AG04450 (cell line): ENCODE measurements around the gene RPTOR. TPM values are rescaled to one million over a fixed set of nuclear protein-coding genes. Genes with fewer than 3 reads are reported as not detected.
A peak's percentile ranks its signal among the peaks of the same experiment; 100 is the strongest.

Experiments
- CTCF ChIA-PET: fragments of 300-600, 350-600 bp; formaldehyde crosslinking; extraction: SDS; loops from one replicate; lab custom pipeline; 2022; ENCODE audit warnings: antibody characterized with exemption, inconsistent platforms; lab: Charles Lee
- POLR2A ChIA-PET: fragments of 350-600 bp; formaldehyde crosslinking; extraction: SDS; loops from one replicate; lab custom pipeline; 2021; ENCODE audit warnings: antibody characterized with exemption, inconsistent platforms; lab: Yijun Ruan, JAX
- DNase-seq: peaks from one replicate; pipeline ENCODE4 v3.0.0-alpha.2; 2011; ENCODE audit warnings: low read depth, low spot score
- H3K27ac ChIP-seq: one replicate; pipeline ENCODE4 v1.5.1; 2012; ENCODE audit warnings: low read depth, low read length, control low read depth
- H3K27me3 ChIP-seq: one replicate; pipeline ENCODE4 v1.6.0; 2012; ENCODE audit warnings: low read length; ENCODE audit not compliant: control insufficient read depth, insufficient read depth
- H3K4me3 ChIP-seq: 2 replicates; pipeline ENCODE4 v1.5.1; 2011; ENCODE audit warnings: mild to moderate bottlenecking, low read depth, low read length, control low read depth
- H3K9me3 ChIP-seq: 2 replicates; pipeline ENCODE4 v1.5.1; 2012; ENCODE audit warnings: low read length; ENCODE audit not compliant: control insufficient read depth, insufficient read depth
- polyA minus RNA-seq: library from RNA; depleted of rRNA, polyadenylated mRNA; stranded (reverse); fragments of >200 nt; gene quantifications from 2 replicates; pipeline ENCODE4 v1.2.3, GENCODE V29; 2011; rRNA and poly(A)+ RNA removed
- polyA plus RNA-seq: library from polyadenylated mRNA; depleted of rRNA; stranded (reverse); fragments of >200 nt; gene quantifications from 2 replicates; pipeline ENCODE4 v1.2.3, GENCODE V29; 2011; rRNA removed
- TF ChIP-seq, protein P1 (sequence below): IDR thresholded peaks from 2 replicates; pipeline ENCODE4 v1.5.1; 2011; ENCODE audit warnings: low read depth, low read length, control low read depth, inconsistent platforms

Gene RPTOR, protein sequence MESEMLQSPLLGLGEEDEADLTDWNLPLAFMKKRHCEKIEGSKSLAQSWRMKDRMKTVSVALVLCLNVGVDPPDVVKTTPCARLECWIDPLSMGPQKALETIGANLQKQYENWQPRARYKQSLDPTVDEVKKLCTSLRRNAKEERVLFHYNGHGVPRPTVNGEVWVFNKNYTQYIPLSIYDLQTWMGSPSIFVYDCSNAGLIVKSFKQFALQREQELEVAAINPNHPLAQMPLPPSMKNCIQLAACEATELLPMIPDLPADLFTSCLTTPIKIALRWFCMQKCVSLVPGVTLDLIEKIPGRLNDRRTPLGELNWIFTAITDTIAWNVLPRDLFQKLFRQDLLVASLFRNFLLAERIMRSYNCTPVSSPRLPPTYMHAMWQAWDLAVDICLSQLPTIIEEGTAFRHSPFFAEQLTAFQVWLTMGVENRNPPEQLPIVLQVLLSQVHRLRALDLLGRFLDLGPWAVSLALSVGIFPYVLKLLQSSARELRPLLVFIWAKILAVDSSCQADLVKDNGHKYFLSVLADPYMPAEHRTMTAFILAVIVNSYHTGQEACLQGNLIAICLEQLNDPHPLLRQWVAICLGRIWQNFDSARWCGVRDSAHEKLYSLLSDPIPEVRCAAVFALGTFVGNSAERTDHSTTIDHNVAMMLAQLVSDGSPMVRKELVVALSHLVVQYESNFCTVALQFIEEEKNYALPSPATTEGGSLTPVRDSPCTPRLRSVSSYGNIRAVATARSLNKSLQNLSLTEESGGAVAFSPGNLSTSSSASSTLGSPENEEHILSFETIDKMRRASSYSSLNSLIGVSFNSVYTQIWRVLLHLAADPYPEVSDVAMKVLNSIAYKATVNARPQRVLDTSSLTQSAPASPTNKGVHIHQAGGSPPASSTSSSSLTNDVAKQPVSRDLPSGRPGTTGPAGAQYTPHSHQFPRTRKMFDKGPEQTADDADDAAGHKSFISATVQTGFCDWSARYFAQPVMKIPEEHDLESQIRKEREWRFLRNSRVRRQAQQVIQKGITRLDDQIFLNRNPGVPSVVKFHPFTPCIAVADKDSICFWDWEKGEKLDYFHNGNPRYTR (N-terminal part only)
- polyA plus RNA-seq: 6.2 and 8.6 TPM in 2 replicates
- polyA minus RNA-seq: 12.6 and 21.3 TPM in 2 replicates

- no peaks in the 10 kb centered on the region for H3K27me3 ChIP-seq
- peak within 1 kb of the TSS; percentile 95 for H3K4me3 ChIP-seq
- H3K9me3 ChIP-seq: no peaks in the 10 kb centered on the region
- peak within 1 kb of the TSS; percentile 57 for H3K27ac ChIP-seq
- CTCF ChIA-PET: no interaction called here
- POLR2A ChIA-PET: no interaction called here
- TF ChIP-seq, protein P1, sequence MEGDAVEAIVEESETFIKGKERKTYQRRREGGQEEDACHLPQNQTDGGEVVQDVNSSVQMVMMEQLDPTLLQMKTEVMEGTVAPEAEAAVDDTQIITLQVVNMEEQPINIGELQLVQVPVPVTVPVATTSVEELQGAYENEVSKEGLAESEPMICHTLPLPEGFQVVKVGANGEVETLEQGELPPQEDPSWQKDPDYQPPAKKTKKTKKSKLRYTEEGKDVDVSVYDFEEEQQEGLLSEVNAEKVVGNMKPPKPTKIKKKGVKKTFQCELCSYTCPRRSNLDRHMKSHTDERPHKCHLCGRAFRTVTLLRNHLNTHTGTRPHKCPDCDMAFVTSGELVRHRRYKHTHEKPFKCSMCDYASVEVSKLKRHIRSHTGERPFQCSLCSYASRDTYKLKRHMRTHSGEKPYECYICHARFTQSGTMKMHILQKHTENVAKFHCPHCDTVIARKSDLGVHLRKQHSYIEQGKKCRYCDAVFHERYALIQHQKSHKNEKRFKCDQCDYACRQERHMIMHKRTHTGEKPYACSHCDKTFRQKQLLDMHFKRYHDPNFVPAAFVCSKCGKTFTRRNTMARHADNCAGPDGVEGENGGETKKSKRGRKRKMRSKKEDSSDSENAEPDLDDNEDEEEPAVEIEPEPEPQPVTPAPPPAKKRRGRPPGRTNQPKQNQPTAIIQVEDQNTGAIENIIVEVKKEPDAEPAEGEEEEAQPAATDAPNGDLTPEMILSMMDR: no peak
- DNase-seq: peak; percentile 56
Observed at GRCh38 chr17:80544655-80545498, at the start of gene RPTOR. TSS of gene RPTOR (plus strand) at chr17:80544838. CDS start at chr17:80545630, 792 bp downstream.

DNA sequence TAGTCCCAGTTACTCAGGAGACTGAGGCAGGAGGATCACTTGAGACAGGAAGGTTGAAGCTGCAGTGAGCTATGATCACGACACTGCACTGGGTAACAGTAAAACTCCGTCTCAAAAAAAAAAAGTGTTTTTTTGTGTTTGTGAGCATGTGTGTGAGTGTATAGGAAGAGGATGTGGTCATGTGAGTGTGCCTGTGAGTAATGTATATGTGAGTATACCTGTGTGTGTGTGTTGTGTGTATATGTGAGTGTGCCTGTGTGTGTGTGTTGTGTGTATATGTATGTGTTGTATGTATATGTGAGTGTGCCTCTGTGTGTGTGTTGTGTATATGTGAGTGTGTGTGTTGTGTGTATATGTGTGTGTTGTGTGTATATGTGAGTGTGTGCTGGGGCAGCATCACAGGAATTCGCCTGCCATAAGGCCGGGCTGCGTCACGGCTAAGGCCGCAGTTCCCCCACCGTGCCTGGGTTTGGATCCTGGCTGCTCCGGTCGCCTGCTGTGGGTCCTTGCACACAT, 46.9 kb upstream of the RPTOR start:
- TF ChIP-seq, protein P1: no peak
- ChIA-PET POLR2A (interaction anchor here (1.4 kb wide), 1 partner anchor 43 kb away, joined by 5 read pairs; no protein-coding TSS in a partner anchor), CTCF (no interaction called here)
- peaks cover 11% of the 10 kb centered on the region for H3K27me3 ChIP-seq
- no peak for DNase-seq
- no peak overlapping the region for H3K4me3 ChIP-seq
- H3K27ac ChIP-seq: no peak overlapping the region
- no peaks in the 10 kb centered on the region; the same call in none of the 2 replicates for H3K9me3 ChIP-seq

DNA sequence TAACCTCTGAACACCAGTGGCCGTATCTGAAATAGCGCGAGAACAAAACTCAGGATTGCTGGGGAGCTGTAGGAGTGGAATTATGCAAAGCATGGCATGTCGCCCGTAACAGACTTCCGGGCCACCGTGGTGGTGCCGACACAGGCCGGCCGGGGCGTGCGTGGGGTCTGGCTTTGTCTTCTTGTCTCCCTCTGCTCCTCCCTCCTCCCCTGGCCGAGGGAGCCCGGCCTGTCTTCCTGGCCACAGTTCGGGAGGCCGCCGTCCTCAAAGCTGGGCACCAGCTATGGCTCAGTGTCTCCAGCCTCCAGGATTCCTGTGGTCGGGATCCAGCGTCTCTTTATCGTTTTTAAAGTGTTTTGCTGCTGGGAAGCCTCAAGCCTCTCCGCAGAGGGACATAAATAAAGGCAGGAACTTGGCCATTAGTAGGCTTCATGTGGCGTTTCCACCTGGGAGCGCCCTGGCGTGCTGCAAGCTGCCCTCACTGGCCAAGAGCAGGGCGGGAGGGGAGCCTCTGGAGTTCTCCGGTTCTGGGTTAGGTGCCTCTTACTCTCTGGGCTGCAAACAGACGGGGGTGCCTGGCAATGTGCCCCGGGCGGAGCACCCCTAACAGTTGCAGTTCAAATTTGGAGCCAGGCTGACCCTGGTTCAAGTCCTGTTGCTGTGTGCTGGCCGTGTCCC, 46.3 kb upstream of the RPTOR start:
- Histone ChIP-seq H3K27ac (no peak overlapping the region), H3K27me3 (peaks cover 10% of the 10 kb centered on the region), H3K9me3 (no peaks in the 10 kb centered on the region; the same call in none of the 2 replicates), H3K4me3 (no peak overlapping the region)
- TF ChIP-seq, protein P1: no peak
- DNase-seq: no peak
- CTCF ChIA-PET: no interaction called here
- POLR2A ChIA-PET: interaction anchor here (1.4 kb wide), 1 partner anchor 44 kb away, joined by 5 read pairs; no protein-coding TSS in a partner anchor

DNA sequence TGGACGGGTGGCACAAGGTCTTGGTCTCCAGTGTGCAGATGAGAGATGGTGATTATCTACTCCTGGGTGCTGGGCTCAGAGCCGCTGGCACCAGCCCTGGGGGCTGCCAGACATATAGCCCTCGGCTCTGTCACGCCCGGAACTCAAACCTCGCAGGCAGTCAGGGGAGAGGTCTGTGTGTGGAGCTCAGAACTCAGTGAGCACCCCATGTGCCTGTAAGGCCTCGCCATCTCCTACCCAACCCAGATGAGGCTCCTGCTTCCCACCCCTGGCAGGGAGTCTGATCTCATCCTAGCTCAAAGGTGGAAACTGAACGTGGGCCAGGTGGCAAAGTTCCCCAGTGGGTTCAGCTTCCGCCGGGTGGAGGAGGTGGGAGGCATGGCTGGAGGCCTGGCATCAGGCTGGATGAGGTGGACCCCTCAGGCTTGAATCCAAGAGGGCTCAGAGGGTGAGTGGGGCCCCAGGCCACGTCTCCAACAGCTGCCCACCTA, 45.7 kb upstream of the RPTOR start:
- H3K27me3 ChIP-seq: peaks cover 9% of the 10 kb centered on the region
- H3K4me3 ChIP-seq: no peak overlapping the region
- no peaks in the 10 kb centered on the region; the same call in none of the 2 replicates for H3K9me3 ChIP-seq
- TF ChIP-seq, protein P1: no peak
- POLR2A ChIA-PET: no interaction called here
- CTCF ChIA-PET: no interaction called here
- DNase-seq: no peak
- H3K27ac ChIP-seq: no peak overlapping the region
